Islet precursor cell (in vitro differentiated cells): ENCODE data around the gene CACNG5.

Source experiments
- DNase-seq: peaks from one replicate; pipeline ENCODE4 v3.0.0-alpha.2; 2018

Gene CACNG5

GRCh38 chr17:66909804-66910373 lies 75.0 kb downstream of the CACNG5 start:
- no peak for DNase-seq

DNA sequence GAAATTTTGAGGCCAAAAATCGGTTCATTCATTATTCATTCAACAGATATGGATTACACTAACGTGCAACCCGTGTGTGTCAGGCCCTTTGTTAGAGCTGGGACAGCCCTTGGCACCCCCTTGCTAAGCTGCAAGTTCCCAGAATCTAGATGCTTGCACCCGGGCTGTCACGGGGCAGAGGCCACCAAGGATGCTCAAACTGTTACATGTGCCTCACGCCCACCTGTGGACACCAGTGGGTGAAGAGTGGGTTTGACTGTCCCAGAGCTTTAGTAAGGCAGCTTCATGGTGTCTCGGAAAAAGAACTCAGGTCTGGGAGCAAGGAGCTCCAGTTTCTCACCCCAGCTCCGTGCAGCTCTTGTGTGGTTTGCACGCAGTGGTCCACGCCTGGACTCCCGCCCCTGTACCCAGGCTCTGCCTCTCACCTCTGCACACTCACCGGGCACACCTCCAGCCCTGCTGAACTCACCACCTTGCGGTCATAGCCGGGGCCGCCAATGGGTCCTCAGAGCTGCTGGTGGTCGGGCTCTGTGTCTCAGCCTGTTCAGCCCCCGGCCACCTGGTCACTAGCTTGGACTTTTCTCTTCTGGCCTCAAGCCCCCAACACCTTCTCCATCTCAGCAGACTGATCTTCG lies 75.9 kb downstream of the CACNG5 start:
- no peak for DNase-seq

DNA sequence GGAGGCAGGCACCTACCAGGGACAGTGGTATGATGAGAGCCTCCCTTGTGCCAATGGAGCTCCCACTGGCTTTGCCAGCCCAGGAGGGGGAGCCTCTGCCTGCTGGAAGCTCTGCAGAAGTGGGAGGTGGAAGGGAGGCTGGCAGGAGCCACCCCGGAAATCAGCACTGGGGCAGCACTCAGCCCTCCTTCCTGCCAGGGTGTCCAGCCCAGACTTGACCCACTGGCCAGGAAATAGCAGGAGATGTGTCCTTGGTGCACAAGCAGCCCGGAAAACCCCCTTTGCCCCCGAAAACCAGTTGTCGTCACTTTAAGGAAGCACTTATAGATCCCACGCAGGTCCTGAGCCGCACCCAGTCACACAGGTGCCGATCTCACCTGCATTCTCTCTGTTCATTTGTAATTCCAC lies 80.3 kb downstream of the CACNG5 start:
- DNase-seq: no peak

DNA sequence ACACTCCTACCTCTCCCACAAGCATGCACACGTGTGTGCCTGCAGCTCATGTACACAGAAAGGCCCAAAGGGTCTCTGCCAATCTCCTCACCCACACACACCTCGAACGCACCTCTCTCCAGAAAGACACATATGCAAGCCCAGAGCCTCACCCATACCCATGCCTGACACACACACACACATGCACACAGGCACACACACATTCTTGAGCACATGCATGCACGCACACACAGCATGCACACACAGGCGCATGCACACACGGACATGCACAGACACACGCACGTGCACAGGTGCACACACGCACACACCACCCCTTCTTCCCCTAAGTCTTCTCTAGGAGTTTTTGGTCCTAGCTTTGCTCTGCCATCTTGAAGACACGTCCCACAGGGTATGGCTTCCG lies 80.9 kb downstream of the CACNG5 start:
- DNase-seq: no peak

GRCh38 chr17:66916946-66917345 lies 82.0 kb downstream of the CACNG5 start:
- no peak for DNase-seq

- no peak for DNase-seq
Observed at GRCh38 chr17:66918896-66919295, 84.0 kb downstream of the CACNG5 start.

DNA sequence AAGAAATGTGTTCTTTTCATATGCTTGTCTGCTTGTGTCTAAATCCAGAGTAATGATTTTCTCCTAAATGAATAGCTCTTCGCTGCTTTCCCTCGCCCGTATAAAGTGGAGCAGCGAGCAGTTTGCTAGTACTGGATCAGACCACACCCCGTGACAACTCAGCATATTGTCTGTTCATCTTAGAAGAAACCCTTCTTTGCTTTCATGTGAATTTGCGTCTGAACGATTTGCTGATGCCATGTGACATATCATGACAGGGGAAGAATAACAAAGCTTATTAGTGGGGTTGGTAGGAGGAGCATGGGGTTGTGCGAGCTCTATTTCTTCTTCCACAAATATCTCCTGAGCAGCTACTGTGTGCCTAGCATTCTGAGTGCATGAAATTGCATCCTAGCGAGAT lies 85.5 kb downstream of the CACNG5 start:
- DNase-seq: no peak

- no peak for DNase-seq
Observed at GRCh38 chr17:66920950-66921349, 86.0 kb downstream of the CACNG5 start.

- no peak for DNase-seq
Observed at GRCh38 chr17:66923886-66924285, 89.0 kb downstream of the CACNG5 start.

GRCh38 chr17:66925811-66926500 lies 91.0 kb downstream of the CACNG5 start:
- no peak for DNase-seq

GRCh38 chr17:66928949-66929348 lies 94.0 kb downstream of the CACNG5 start:
- DNase-seq: no peak

DNA sequence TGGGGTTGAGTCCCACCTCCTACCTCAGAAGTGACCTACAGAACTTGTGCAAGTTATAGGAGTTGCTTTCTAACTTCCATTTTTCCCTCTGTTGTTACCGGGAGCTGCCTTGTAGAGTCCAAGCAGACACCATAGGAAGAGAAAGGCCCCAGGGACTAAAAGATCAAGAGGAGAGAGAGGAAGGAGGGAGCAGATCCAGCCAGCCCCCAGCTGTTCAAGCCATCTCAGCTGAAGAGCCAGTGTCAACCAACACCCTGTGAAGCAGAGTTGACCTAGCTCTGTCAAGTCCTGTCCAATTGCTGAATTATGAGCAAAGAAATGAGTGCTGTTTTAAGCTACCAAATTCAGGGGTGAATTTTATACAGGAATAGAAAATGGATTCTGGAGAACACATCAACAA lies 94.7 kb downstream of the CACNG5 start:
- DNase-seq: no peak

DNA sequence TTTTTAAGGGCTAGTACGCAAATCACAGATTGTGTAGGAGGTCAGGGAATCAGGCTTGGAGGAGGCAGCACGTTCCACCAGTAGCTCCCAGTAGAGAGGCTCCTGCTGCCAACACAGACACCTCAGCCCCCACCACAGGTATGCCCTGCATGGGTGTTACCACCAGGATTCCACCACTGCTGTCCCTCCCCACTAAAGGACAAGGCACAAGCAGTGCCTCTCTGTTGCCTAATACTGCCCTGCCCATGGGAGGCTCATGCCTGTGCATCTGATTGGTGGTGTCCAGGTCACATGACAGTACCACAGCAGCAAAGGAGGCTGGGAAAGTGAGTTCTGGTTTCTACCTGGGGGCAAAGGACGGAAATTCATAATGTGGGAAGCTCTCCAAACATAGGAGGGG lies 96.0 kb downstream of the CACNG5 start:
- no peak for DNase-seq

- DNase-seq: no peak
Observed at GRCh38 chr17:66932311-66932710, 97.4 kb downstream of the CACNG5 start.

- DNase-seq: no peak
Observed at GRCh38 chr17:66934040-66934439, 99.1 kb downstream of the CACNG5 start.
